ENCODE measurements around the gene DSC2.

The DSC2 gene

DNA sequence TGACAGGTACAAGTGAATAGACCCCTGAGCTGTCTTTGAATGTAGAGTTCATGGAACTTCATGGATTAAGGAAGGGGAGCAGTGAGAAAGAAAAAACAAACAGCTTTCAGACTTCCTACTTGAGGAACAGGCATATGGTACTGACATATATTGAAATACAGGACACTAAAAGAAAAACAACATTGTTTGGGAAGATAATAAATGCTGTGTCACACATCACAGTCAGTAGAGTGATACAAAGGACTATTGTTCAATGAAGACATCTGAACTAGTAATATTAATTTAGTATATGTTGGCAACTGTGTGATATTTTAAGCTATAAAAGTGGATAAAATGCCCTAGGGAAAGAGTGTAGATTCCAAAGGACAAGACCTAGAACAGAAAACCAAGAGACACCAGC lies 3.3 kb downstream of the DSC2 start:
- TF ChIP-seq, protein P1, sequence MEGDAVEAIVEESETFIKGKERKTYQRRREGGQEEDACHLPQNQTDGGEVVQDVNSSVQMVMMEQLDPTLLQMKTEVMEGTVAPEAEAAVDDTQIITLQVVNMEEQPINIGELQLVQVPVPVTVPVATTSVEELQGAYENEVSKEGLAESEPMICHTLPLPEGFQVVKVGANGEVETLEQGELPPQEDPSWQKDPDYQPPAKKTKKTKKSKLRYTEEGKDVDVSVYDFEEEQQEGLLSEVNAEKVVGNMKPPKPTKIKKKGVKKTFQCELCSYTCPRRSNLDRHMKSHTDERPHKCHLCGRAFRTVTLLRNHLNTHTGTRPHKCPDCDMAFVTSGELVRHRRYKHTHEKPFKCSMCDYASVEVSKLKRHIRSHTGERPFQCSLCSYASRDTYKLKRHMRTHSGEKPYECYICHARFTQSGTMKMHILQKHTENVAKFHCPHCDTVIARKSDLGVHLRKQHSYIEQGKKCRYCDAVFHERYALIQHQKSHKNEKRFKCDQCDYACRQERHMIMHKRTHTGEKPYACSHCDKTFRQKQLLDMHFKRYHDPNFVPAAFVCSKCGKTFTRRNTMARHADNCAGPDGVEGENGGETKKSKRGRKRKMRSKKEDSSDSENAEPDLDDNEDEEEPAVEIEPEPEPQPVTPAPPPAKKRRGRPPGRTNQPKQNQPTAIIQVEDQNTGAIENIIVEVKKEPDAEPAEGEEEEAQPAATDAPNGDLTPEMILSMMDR (conservative IDR thresholded peaks at IDR 0.05; ENCODE audit: low read depth, low read length), result no peak
- no peak for DNase-seq (ENCODE audit: low read depth)
- no peak overlapping the region for H3K4me3 ChIP-seq (ENCODE audit: low read depth, low read length)

DNA sequence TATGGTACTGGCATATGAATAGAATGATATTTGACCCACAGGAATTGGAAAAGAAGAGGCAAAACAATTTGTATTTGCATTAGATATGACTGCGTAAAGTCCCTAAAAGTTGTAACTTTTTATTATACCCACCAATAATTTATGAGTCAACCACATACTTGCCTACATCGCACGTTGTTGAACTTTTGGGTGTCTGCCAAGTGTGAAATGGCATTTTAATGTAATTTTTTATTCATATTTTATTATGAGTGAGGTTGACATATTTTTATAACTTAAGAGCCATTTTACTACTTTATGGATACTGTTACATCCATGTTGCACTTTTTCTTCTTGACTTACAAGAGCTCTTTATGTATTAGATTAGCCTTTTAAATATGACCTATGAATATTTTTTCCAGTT lies 4.6 kb downstream of the DSC2 start:
- no peak for DNase-seq (ENCODE audit: low read depth)
- TF ChIP-seq, protein P1 (conservative IDR thresholded peaks at IDR 0.05; ENCODE audit: low read depth, low read length), result no peak

DNA sequence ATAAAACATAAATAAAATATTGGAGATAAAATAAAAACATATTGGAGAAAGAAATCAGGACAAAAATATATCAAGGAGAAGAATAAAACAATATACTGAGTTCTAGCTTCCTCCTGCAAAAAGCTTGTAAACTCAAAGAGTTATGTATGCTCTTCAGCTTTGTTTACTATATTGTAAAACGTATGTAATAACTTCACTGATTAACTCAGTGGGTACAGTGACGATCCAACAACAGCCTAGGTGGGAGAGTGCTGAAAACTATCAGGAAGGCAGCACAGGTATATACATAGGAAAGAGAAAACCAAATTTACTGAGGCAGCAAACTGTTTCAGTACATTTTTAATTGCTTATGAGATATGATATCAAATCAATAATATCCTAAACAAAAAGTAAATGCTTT lies 8.3 kb downstream of the DSC2 start:
- H3K4me3 ChIP-seq (ENCODE audit: low read depth, low read length), result no peak overlapping the region
- TF ChIP-seq, protein P1 (conservative IDR thresholded peaks at IDR 0.05; ENCODE audit: low read depth, low read length), result no peak
- DNase-seq (ENCODE audit: low read depth), result no peak

More for the DNA sequence above, 4.6 kb downstream of the DSC2 start:
- H3K4me3 ChIP-seq (ENCODE audit: low read depth, low read length), result no peak overlapping the region

DNA sequence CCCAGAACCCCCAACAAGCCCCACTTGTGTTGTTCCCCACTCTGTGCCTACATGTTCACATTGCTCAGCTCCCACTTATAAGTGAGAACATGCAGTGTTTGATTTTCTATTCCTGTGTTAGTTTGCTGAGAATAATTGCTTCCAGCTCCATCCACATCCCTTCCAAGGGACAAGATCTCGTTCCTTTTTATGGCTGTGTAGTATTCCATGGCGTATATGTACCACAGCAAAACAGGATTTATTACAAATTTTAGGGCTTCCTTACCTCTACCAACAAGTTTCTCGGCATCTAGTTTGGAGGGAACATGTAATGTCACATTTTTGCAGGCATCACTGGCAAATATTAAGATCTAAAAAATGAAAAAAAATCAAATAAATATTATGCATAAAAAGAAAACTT lies 8.9 kb downstream of the DSC2 start:
- TF ChIP-seq, protein P1 (conservative IDR thresholded peaks at IDR 0.05; ENCODE audit: low read depth, low read length), result no peak
- DNase-seq (ENCODE audit: low read depth), result no peak
- H3K4me3 ChIP-seq (ENCODE audit: low read depth, low read length), result no peak overlapping the region

DNA sequence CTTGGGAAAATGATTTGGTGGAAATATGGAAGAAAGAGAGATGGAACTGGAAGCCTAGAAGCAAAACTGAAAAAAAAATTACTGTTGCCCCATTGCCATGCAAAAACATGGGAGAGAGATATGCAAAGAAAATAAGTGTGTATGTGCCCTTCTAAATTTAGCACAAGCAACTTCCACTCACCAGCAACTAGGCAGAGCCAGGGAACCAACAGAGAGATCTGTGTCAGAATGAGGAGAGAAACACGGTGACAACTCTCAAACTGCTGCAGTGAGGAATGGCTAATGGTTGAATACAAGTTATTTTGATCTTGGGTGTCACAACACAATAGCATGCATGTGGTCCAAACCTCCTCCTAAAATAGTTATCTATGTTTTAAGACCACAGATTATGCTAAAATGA lies 10.9 kb downstream of the DSC2 start:
- no peak overlapping the region for H3K4me3 ChIP-seq (ENCODE audit: low read depth, low read length)
- no peak for DNase-seq (ENCODE audit: low read depth)
- TF ChIP-seq, protein P1 (conservative IDR thresholded peaks at IDR 0.05; ENCODE audit: low read depth, low read length), result no peak

DNA sequence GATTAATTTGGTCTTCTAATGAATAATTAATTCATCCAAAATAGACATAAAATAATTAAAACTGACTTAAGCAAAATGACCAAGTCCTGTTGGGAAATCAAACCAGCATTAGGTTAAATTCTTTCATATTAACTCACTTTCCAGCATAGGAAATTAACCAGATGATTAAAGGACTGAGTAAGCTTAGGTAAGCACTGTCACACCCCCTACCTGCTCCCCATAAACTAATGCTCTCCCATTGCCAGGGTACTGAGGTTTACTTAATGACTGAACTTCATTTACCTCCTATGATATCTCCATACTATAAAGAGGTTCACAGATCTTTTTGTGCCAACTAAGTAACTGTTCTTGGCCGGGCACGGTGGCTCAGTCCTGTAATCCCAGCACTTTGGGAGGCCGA lies 13.7 kb downstream of the DSC2 start:
- no peak overlapping the region for H3K4me3 ChIP-seq (ENCODE audit: low read depth, low read length)
- no peak for DNase-seq (ENCODE audit: low read depth)
- TF ChIP-seq, protein P1 (conservative IDR thresholded peaks at IDR 0.05; ENCODE audit: low read depth, low read length), result no peak

DNA sequence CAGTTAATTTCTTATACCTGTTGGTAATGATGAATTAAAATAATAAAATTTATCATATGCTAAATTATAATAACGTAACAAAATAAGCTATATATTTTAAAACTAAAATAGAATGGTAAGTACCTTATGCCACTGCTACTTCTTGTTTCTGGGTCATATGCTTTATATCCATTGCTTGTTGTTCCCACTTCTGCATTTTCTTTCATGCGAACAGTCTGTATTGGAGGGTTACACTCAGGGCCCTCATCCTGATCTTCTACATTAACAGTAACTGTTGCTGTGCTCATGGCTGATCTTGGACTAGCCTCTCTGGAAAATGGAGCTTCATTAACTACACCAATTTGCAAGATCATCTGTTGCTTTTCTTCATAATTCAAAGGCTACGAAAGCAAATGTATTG lies 22.2 kb downstream of the DSC2 start:
- no peak for DNase-seq (ENCODE audit: low read depth)
- H3K4me3 ChIP-seq (ENCODE audit: low read depth, low read length), result no peak overlapping the region
- TF ChIP-seq, protein P1 (conservative IDR thresholded peaks at IDR 0.05; ENCODE audit: low read depth, low read length), result no peak
